KMS-11 (cell line): Measurements from ENCODE around the gene ATXN7.

Experiments
- H2AFZ ChIP-seq: fragments of 200-600 bp; sonication (generic); 2 replicates; pipeline ENCODE4 v1.6.1; 2016; ENCODE audit warnings: antibody characterized with exemption, mixed run types, low read depth
- H3K27ac ChIP-seq: fragments of 200-600 bp; sonication (generic); 2 replicates; pipeline ENCODE4 v1.6.1; 2016; ENCODE audit warnings: mild to moderate bottlenecking, mixed run types
- H3K27me3 ChIP-seq: fragments of 200-600 bp; sonication (generic); 2 replicates; pipeline ENCODE4 v1.6.1; 2017; ENCODE audit warnings: mild to moderate bottlenecking, low read depth, mixed run types, moderate library complexity; ENCODE audit not compliant: insufficient read depth
- H3K36me3 ChIP-seq: fragments of 200-600 bp; sonication (generic); 2 replicates; pipeline ENCODE4 v1.6.1; 2017; ENCODE audit warnings: mild to moderate bottlenecking, mixed run types; ENCODE audit not compliant: insufficient read depth
- H3K4me1 ChIP-seq: fragments of 200-600 bp; sonication (generic); 2 replicates; pipeline ENCODE4 v1.6.1; 2016; ENCODE audit warnings: mild to moderate bottlenecking, low read depth, mixed run types; ENCODE audit not compliant: poor library complexity, severe bottlenecking
- H3K4me2 ChIP-seq: fragments of 200-600 bp; sonication (generic); 2 replicates; pipeline ENCODE4 v1.7.0; 2016; ENCODE audit warnings: mild to moderate bottlenecking, mixed run types
- H3K4me3 ChIP-seq: fragments of 200-600 bp; sonication (generic); IDR thresholded peaks from 2 replicates; pipeline ENCODE4 v1.6.1; 2017; ENCODE audit warnings: low read depth, low read length, mixed read lengths; ENCODE audit not compliant: insufficient read depth
- H3K79me2 ChIP-seq: fragments of 200-600 bp; sonication (generic); 2 replicates; pipeline ENCODE4 v1.6.1; 2016; ENCODE audit warnings: low read depth, mixed run types; ENCODE audit not compliant: insufficient read depth
- H3K9ac ChIP-seq: fragments of 200-600 bp; sonication (generic); 2 replicates; pipeline ENCODE4 v1.6.1; 2016; ENCODE audit warnings: mild to moderate bottlenecking, mixed run types
- H4K20me1 ChIP-seq: fragments of 200-600 bp; sonication (generic); 2 replicates; pipeline ENCODE4 v1.6.1; 2016; ENCODE audit warnings: mild to moderate bottlenecking, mixed run types; ENCODE audit not compliant: insufficient read depth
- TF ChIP-seq, protein P1 (sequence below): fragments of 200-600 bp; sonication (generic); conservative IDR thresholded peaks from 2 replicates; pipeline ENCODE4 v1.6.1; 2017; ENCODE audit warnings: low read depth, mild to moderate bottlenecking, antibody characterized with exemption, low read length, moderate library complexity, mixed read lengths

Gene ATXN7

DNA sequence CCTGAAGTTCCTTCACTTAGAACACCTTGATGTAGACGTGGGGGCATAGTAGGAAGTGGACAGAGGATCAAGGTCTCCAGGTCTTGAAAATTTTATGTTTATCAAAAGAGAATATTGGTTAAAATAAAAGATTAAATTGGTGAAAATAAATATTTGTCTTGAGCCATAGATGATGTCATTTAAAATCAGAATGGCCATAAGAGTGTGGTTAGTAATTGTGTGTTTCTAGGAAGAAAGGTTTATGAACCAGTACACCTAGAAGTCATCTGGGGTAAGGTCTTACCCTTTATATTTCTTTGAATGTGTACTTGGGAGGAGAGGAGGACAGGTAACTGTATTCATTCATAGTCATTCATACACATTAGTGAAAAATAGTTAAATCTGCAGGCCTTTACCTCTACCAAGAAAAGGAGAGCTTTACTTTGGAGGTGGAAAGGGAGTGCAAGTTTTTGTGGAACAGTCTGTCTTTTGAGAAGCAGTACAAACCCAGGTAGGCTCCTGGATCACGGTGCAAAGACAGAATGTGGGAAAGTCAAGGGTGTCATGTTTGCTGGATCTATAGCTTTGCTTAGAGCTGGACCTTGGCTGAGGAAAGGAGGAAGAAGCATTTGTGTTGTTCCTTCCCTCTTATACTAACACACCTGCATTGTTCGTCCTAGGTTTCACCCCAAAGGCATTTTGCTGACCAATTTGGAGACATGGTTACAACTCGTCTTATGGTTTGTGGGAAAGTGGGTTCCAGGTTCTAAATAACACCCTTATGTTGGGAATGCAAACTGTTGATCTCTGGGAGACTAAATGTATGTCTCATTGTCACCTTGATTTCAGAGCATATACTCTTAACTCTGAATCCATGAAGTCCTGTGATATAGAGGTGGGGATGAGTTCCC lies 42.3 kb downstream of the ATXN7 start:
- TF ChIP-seq, protein P1, sequence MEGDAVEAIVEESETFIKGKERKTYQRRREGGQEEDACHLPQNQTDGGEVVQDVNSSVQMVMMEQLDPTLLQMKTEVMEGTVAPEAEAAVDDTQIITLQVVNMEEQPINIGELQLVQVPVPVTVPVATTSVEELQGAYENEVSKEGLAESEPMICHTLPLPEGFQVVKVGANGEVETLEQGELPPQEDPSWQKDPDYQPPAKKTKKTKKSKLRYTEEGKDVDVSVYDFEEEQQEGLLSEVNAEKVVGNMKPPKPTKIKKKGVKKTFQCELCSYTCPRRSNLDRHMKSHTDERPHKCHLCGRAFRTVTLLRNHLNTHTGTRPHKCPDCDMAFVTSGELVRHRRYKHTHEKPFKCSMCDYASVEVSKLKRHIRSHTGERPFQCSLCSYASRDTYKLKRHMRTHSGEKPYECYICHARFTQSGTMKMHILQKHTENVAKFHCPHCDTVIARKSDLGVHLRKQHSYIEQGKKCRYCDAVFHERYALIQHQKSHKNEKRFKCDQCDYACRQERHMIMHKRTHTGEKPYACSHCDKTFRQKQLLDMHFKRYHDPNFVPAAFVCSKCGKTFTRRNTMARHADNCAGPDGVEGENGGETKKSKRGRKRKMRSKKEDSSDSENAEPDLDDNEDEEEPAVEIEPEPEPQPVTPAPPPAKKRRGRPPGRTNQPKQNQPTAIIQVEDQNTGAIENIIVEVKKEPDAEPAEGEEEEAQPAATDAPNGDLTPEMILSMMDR = no peak
- no peaks in the 10 kb centered on the region for H4K20me1 ChIP-seq
- H3K36me3 ChIP-seq = no peaks in the 10 kb centered on the region
- no peaks in the 10 kb centered on the region for H3K27me3 ChIP-seq
- H2AFZ ChIP-seq = no peak overlapping the region
- no peak overlapping the region for H3K4me3 ChIP-seq
- no peak overlapping the region for H3K27ac ChIP-seq
- peaks cover 13% of the 10 kb centered on the region for H3K4me1 ChIP-seq
- H3K9ac ChIP-seq = no peak overlapping the region
- H3K79me2 ChIP-seq = no peaks in the 10 kb centered on the region; the same call in 1 of the 2 replicates
- H3K4me2 ChIP-seq = no peak overlapping the region

DNA sequence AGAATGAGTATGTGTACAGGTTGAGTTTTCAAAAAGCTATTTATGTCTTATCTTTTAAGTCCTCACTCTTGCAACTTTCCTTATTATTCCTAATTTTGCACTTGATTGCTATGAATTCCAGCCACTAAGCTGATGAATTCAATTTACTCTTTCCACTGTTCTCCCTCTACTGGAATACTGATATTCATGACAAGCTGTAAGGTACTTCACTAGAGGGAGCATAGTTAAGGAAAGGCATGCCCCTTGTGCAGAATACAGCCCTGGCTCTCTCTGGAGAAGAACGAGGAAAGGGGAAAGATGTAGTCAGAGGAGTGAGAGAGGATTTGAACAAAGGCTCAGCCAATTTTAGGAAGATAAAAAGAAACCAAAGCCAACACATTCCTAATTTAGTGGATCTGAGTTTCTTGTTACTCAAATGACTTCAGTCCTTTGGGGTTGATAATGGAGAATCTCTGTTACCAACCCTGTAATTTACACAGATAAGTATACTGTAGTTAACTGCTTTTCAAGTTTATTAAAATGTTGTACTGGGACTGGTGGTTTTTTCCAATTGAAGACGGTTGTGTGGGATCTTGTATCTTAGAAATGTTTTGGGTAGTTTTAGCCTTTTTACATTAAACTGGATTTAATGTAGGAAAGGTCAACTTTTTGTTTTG lies 44.5 kb downstream of the ATXN7 start:
- Histone ChIP-seq H3K4me1 (peaks cover 13% of the 10 kb centered on the region), H3K27ac (no peak overlapping the region), H4K20me1 (no peaks in the 10 kb centered on the region), H3K9ac (no peak overlapping the region), H3K36me3 (no peaks in the 10 kb centered on the region), H2AFZ (no peak overlapping the region), H3K27me3 (no peaks in the 10 kb centered on the region), H3K79me2 (no peaks in the 10 kb centered on the region; the same call in 1 of the 2 replicates), H3K4me2 (no peak overlapping the region), H3K4me3 (no peak overlapping the region)
- TF ChIP-seq, protein P1 = no peak

DNA sequence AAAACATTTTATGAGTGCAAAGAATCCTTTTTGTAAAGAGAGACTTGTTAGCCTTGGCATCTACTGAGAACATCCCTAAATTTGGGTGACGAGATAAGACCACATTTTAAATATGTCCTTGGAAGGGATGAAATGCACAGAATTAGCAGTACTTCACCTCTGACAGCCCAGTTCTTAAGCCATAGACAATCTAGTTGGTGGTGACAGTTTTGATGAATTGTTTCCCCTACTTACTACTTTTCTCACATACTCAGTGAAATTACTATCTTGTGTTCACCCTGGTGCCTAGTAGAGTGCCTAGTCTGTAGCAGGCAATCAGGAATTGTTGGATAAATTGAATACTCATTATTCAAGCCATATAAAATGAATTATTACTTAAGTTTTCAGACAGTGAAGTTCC lies 45.1 kb downstream of the ATXN7 start:
- H3K27ac ChIP-seq = no peak overlapping the region
- no peaks in the 10 kb centered on the region; the same call in 1 of the 2 replicates for H3K79me2 ChIP-seq

DNA sequence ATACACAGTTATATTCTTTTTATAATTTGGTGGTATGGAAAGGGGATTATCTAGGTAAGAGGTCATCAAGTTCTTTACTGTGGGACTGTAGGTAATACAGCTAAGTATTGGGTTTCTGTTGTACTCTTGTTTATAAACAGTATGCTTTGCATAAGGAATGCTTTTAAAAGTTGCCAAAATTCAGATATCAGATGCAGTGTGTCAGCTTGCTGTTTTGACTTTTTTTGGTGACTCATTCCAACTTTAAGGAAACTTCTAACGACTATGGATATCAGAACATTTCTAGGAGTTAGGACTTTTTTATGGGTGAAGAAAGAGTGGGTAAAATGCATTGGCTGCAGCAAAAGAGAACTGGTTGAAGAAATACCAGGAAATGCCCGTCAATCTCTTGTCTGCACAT lies 45.8 kb downstream of the ATXN7 start:
- Histone ChIP-seq H3K9ac (no peak overlapping the region), H3K4me2 (no peak overlapping the region), H3K36me3 (no peaks in the 10 kb centered on the region), H3K4me1 (peaks cover 20% of the 10 kb centered on the region), H3K4me3 (no peak overlapping the region), H3K27me3 (no peaks in the 10 kb centered on the region), H4K20me1 (no peaks in the 10 kb centered on the region), H3K79me2 (no peaks in the 10 kb centered on the region; the same call in 1 of the 2 replicates), H3K27ac (no peak overlapping the region), H2AFZ (no peak overlapping the region)
- TF ChIP-seq, protein P1 = no peak

More for the DNA sequence above, 45.1 kb downstream of the ATXN7 start:
- Histone ChIP-seq H3K27me3 (no peaks in the 10 kb centered on the region), H2AFZ (no peak overlapping the region), H3K36me3 (no peaks in the 10 kb centered on the region), H3K9ac (no peak overlapping the region), H3K4me1 (peaks cover 14% of the 10 kb centered on the region), H3K4me3 (no peak overlapping the region), H3K4me2 (no peak overlapping the region), H4K20me1 (no peaks in the 10 kb centered on the region)
- TF ChIP-seq, protein P1 = no peak
